PC-9 (cell line): ENCODE data around the gene CPA5.

Experiments
- CTCF ChIP-seq: fragments of 200-600 bp; sonication (generic); conservative IDR thresholded peaks from 2 replicates; pipeline ENCODE4 v1.6.1; 2017; ENCODE audit warnings: mixed run types, antibody characterized with exemption, mild to moderate bottlenecking, moderate library complexity
- EZH2 ChIP-seq: fragments of 200-600 bp; sonication (generic); IDR thresholded peaks from 2 replicates; pipeline ENCODE4 v1.8.0; 2017; ENCODE audit warnings: antibody characterized with exemption, low read depth

DNA sequence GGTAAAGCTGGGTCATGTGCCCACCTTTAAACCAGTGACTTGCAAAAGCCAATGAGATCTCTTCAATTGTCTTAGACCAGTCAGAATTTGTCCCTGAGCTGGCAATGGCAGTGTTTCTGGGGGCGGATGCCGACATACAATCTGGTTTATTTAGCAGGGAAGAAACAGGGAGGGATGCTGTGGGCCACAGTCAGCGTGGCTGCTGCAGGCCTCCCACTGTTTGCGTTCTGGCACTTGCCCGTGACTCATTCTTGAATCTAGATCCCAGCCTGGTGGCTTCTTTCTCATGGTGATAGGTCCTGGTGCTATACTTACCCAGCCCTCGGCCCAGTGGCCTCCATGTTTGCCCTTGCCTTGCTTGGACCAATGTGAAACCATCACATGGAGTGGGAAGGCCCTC is 32.6 kb downstream of the CPA5 start:
- no peak for TF ChIP-seq EZH2
- TF ChIP-seq CTCF: no peak
